Hematopoietic multipotent progenitor cell treated with erythropoietin and hydrocortisone succinate and interleukin-3 and kit ligand, for 6 days (in vitro differentiated cells): ENCODE measurements around the gene NRP1.
"Not testable (repeated sequence)": the region's sequence is repeated elsewhere in the genome, so short reads cannot be mapped to it uniquely, and the experiment has no call there.

ENCODE experiments used
- DNase-seq: peaks from one replicate; pipeline ENCODE4 v3.0.0-alpha.2; 2015

NRP1 gene

GRCh38 chr10:33315891-33316290 is 18.6 kb downstream of the NRP1 start:
- no peak for DNase-seq

DNA sequence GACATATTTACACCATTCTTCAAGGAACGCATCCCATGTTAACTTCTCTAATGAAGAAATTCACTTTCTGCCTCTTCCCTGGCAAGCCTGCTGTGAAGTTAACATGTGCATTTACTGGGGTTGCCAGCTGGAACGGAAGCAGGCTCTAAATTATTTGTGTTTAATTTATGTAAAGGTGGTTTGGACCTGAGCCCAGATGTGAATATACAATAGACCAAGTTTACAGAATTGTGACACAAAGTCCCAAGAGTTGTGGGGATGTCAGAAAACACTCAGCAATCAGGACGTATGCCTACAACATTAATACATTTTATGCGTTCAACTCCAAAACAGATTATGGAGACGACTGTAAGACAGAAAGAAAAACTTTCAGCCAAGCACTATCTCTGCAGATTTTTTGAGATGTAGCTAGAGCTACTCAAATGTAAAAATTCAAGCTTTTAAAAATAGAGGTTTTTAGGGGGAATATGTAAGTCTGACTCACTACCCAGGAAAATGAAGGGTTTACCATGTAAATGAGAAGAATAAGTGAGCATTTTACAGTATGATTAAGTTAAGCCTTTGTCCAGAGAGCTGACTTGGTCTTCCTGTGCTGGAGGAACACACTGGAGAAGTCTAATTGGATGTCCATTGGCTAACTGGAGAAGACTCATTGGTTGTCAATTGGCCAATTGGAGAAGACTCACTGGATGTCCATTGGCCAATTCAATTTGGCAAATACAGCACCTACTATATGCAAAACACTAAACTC is 19.5 kb downstream of the NRP1 start:
- DNase-seq, result no peak

DNA sequence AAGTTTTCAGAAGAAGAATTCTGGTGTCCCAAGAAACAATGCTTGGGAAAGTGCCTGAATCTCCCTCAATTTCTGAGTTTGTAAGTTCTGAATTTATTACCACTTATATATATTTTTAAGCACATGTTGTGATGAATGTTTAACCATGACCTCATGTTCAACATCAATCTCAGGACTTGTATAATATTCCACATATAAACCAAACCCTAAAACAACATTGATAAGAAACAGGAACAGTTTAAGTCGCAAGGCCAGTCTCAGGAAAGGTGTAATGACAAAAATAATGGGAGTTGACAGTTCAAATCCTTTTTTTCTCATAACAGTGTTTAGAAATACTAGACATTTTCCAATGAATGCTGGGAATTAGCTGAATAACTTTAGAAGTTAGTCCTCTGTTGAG is 22.8 kb downstream of the NRP1 start:
- DNase-seq, result no peak

DNA sequence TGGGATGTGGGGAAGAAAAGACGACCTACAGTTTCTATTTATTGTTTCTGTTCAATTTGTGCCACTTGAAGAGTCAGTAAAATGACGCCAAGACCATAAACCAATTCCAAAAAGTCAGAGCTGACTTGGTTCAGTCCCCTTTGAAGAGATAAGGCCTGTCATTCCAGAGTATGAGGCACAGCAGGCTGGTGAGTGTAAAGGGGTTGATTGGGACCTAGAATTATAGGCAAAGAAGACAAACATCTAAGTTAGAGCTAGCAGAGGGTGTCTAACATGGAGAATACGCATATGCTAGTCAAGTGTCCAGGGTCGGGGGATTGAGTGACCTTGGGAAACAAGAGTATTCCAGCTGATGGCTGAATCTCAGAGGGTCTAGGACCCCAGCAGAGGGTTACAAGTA is 23.6 kb downstream of the NRP1 start:
- no peak for DNase-seq

DNA sequence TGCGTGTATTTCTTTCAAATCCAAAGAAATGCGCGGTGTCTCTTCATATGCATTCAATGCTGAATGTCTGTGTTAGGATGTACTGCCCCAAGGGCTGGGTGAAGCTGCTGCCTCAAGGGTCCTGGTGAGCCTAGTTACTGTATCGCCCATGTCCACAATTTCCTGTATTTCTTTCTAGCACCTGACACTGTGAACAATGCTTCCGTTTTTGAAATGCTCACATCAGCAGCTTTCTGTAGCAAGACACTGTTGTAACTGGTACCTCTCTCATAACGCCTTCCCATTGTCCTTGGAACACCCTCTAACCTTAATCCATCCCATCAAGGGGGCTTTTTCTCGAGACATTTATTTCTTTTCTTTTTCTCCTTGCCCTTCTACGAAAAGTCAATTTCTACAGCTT is 25.1 kb downstream of the NRP1 start:
- DNase-seq, result no peak

DNA sequence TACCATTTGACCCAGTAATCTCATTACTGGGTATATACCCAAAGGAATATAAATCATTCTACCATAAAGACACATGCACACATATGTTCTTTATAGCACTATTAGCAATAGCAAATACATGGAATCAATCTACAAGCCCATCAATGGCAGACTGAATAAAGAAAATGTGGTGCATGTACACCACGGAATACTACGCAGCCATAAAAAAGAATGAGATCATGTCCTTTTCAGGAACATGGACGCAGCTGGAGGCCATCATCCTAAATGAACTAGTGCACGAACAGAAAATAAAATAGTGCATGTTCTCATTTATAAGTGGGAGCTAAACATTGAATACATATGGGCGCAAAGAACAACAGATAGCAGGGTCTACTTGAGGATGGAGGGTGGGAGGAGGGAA is 26.6 kb downstream of the NRP1 start:
- no peak for DNase-seq

GRCh38 chr10:33306701-33307519 is 27.6 kb downstream of the NRP1 start:
- DNase-seq, result no peak

DNA sequence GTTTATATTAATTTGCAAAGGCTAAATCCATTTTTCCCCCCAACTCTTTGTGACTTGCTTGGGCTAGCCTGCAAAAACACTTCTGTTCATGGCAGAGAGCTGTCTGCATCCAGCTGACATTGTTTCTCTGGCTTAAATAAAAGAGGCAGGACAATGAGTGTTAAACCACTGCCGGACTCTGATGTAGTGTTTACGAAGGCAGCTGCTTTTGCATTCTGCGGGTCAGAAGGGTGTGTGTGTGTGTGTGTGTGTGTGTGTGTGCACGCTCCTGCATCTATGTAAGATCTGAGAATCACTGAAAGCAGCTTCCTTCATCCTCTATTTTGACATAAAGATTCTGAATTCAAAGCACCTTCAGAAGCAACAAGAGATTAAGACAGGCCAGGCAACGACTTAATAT is 28.3 kb downstream of the NRP1 start:
- DNase-seq, result no peak

GRCh38 chr10:33304423-33305225 is 29.8 kb downstream of the NRP1 start:
- no peak for DNase-seq

DNA sequence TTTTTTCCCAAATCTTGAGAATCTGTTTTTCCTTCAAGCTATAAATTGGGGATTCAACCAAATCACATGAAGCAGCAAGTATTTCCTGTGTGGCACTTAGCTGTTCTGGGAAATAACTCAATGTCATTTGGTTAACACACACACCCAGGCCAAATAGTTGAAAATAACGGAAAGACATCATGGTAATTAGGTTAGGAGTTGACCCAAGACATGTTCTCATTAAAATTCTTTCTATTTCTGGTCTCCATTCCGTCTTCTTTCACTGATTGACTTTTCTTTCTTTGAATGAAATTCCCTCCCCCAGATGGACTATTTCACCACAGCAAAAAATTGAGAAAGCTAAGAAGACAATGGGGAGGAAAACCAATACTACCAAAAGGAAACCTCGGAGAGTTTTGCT is 30.5 kb downstream of the NRP1 start:
- DNase-seq, result no peak

- DNase-seq, result no peak
These were observed 32.1 kb downstream of the NRP1 start for GRCh38 chr10:33302208-33302829.

DNA sequence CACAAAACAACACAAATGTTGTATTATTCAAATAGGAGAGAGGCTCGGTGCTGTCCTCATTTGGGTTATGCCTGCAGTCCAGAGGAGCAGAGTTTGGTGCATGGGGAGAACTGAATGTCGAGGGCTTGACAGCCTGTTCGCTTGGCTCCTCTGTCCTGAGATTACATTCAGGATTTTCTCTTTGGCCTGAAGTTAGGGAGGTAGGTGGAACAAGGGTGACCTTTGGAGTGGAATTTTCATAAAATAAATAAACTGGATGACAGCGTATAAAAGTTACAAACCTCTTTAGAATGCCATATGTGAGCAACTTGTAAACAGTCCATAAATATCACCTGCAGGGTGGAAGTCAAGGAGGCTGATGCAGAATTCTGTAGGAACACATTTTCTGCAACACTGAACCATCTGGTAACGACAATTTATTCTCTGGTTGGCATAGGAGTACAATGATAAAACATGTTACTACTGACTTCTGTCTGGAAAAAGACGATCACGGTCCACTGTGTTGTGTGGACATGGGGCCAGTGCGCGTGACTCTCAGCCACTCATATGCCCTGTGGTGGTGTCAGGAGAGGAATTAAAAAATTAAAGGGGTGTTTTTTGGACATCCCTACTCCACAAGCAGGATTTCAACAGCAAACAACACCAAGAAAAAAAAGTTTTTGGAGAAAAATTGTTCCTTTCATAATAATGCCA is 33.2 kb downstream of the NRP1 start:
- no peak for DNase-seq

- DNase-seq, result not testable (repeated sequence)
These were observed 33.9 kb downstream of the NRP1 start for GRCh38 chr10:33300544-33300943.

DNA sequence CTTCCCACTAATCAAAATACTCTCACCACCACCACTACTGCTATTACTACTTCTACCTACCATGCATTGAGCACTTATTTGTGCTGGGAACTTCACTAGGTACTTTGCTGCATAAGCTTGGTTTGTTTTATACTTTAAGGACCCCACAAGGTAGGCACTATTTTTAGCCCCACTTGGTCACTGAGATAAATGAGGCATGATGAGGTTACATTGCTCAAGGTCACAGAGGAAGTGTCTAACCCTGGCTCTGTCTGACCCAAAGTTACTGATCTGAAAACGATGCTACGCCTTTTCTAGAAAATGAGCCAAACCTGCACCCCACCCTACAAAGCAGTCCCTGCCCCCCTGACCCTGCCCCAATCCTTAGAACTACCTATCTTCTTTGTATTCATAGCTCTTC is 35.6 kb downstream of the NRP1 start:
- DNase-seq, result no peak

DNA sequence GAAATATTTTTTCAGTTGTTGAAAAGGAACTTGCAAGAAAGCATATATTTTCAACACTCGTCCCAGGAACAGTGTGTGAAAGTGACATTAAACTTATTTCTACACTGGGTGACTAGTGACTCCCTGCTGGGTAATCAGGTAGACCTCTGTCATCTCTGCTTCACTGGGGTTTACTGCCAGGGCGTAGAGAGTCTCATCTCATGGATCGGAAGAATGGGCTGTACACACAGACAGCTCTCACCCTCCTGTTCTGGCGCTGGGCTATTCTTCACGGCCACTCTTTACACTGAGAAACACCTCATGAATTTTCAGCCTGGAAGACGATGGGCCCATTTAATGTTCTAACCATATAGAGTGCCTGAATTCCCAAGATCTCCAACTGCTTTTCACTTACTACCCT is 36.4 kb downstream of the NRP1 start:
- no peak for DNase-seq

DNA sequence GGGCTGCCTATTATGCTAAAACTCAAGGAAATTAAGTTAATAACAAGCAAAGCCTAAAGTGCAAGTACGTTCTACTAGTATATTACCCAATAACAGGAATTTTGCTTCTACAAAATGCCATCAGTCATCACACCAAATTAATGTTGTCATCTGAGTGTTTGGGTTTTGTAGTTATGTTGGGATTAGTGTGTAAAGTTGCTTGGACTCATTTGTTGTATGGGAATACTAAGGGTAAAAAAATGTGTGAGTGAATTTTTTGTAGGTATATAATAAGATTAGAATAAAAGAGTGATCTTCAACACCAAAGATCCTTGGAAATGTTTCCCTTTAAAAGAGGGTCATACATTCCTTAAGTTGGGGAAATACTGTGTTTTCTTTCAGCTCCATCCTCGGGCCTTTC is 38.6 kb downstream of the NRP1 start:
- DNase-seq, result no peak

- no peak for DNase-seq
These were observed 40.8 kb downstream of the NRP1 start for GRCh38 chr10:33293531-33294170.

DNA sequence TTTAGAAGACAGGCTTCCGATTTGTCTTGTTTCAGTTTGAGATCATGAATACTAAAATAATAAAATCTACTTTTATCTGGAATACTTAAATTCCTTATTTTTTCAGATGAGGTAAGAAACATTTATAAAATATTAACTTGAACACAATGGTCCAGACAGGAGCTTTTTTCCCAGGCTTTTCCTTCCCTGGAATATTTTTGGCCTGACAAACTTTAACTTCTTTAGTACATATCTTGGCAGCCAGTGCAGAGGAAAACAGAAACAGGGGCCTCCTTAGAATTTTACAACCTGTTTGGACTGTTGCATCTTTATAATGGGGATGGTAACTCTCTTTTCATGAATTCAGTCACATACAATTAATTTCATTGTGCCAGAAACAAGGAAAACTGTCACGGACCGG is 41.4 kb downstream of the NRP1 start:
- no peak for DNase-seq

- DNase-seq, result no peak
These were observed 43.3 kb downstream of the NRP1 start for GRCh38 chr10:33291053-33291592.

- DNase-seq, result no peak
These were observed 44.0 kb downstream of the NRP1 start for GRCh38 chr10:33290321-33291052.

- DNase-seq, result no peak
These were observed 44.7 kb downstream of the NRP1 start for GRCh38 chr10:33289776-33290175.
